Measurements from ENCODE around the gene RFX2. TPM values are rescaled to one million over a fixed set of nuclear protein-coding genes. Genes with fewer than 3 reads are reported as not detected.

Gene RFX2
- total RNA-seq, 1 experiment from 2014 or later = 4.6 TPM

DNA sequence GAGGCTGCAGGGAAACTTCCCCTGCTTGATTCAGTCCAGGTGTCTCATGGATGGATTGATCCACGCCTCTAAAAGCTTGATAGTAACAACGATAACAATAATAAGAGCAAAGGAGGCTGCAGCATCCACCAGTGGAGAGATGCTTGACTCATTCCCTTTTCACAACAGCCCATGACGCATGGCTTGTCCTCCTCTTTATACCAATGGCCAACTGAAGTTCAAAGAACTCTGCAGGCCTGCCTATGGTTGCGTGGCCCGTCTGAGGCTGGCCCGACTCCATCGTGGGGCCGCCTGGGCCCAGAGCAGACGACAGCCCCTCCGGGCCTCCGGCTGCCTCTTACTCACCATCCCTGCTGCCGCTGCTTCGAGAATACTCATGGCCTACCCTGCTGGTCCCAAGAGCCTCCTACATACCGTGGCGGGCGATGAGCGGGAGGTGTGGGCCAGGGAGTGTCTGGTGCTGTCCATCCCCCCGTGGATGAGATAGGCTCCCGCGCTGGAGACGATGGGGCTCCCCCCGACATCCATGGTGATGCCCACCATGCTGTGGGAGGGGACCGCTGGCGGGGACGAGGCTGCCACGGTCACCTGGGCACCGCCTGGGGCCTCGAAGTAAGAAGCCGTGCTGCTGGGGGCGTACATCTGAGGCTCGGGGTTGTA, 70.6 kb downstream of the RFX2 start:
- Mint-ChIP-seq H3K4me3 (no peak overlapping the region), H3K27me3 (ENCODE audit: low read depth) (peaks cover 3% of the 10 kb centered on the region), H3K9me3 (no peaks in the 10 kb centered on the region), H3K36me3 (no peaks in the 10 kb centered on the region), H3K27ac (no peak overlapping the region), H3K4me1 (no peaks in the 10 kb centered on the region)
- ATAC-seq = no peak
- ChIA-PET CTCF (interaction anchor here (1.8 kb wide), 1 partner anchor 11 kb away, joined by 3 read pairs; no protein-coding TSS in a partner anchor), POLR2A (no interaction called here)
- TF ChIP-seq SMAD4 (CRISPR knock-in tag; IDR thresholded peaks at IDR 0.05) = no peak
- no peak for TF ChIP-seq GRHL2 (CRISPR knock-in tag; IDR thresholded peaks at IDR 0.05; ENCODE audit: insufficient replicate concordance, severe bottlenecking)
- TF ChIP-seq IRF2 (CRISPR knock-in tag; IDR thresholded peaks at IDR 0.05; ENCODE audit: borderline replicate concordance, low read depth) = no peak
- TF ChIP-seq, protein P1, sequence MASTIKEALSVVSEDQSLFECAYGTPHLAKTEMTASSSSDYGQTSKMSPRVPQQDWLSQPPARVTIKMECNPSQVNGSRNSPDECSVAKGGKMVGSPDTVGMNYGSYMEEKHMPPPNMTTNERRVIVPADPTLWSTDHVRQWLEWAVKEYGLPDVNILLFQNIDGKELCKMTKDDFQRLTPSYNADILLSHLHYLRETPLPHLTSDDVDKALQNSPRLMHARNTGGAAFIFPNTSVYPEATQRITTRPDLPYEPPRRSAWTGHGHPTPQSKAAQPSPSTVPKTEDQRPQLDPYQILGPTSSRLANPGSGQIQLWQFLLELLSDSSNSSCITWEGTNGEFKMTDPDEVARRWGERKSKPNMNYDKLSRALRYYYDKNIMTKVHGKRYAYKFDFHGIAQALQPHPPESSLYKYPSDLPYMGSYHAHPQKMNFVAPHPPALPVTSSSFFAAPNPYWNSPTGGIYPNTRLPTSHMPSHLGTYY (CRISPR knock-in tag; IDR thresholded peaks at IDR 0.05) = no peak
- TF ChIP-seq PRDM15 (CRISPR knock-in tag; IDR thresholded peaks at IDR 0.05) = no peak
- no peak for TF ChIP-seq PREB (CRISPR knock-in tag; IDR thresholded peaks at IDR 0.05; ENCODE audit: borderline replicate concordance)
- no peak for TF ChIP-seq EMX1 (CRISPR knock-in tag; IDR thresholded peaks at IDR 0.05)
- DNase-seq (ENCODE audit: low spot score) = no peak

DNA sequence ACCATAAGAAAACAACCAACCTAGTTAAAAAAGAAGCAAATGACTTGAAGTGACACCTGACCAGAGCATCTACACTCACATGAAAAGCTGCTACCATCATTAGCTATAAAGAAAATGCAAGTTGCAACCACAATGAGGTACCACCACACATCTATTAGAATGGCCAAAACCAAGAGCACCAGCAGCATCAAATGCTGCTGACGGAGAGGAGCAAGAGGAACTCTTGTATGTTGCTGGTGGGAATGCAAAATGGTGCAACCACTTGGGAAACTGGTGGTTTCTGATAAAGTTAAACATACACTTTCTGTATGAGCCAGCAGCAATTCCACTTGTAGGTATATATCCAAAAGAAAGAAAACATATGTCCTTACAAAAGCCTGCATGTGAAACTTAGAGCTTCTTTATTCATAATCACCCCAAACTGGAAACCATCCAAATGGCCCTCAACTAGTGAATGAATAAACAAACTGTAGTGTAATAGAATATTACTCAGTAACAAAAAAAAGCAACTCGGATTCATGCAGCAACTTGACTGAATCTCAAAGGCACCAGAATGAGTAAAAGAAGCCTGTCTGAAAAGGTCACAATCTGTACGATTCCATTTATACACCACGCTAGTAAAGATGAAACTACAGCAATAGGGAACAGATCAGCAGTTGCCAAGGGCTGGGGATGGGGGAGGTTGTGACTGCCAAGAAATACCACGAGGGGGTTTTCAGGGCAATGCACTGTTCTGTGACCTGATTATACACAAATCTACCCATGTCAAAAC, 71.5 kb downstream of the RFX2 start:
- H3K4me3 Mint-ChIP-seq = no peak overlapping the region
- no peaks in the 10 kb centered on the region for H3K4me1 Mint-ChIP-seq
- no peak for TF ChIP-seq ZNF317 (CRISPR knock-in tag; IDR thresholded peaks at IDR 0.05; ENCODE audit: borderline replicate concordance, low read depth)
- TF ChIP-seq, protein P2, sequence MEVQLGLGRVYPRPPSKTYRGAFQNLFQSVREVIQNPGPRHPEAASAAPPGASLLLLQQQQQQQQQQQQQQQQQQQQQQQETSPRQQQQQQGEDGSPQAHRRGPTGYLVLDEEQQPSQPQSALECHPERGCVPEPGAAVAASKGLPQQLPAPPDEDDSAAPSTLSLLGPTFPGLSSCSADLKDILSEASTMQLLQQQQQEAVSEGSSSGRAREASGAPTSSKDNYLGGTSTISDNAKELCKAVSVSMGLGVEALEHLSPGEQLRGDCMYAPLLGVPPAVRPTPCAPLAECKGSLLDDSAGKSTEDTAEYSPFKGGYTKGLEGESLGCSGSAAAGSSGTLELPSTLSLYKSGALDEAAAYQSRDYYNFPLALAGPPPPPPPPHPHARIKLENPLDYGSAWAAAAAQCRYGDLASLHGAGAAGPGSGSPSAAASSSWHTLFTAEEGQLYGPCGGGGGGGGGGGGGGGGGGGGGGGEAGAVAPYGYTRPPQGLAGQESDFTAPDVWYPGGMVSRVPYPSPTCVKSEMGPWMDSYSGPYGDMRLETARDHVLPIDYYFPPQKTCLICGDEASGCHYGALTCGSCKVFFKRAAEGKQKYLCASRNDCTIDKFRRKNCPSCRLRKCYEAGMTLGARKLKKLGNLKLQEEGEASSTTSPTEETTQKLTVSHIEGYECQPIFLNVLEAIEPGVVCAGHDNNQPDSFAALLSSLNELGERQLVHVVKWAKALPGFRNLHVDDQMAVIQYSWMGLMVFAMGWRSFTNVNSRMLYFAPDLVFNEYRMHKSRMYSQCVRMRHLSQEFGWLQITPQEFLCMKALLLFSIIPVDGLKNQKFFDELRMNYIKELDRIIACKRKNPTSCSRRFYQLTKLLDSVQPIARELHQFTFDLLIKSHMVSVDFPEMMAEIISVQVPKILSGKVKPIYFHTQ (CRISPR knock-in tag; IDR thresholded peaks at IDR 0.05) = no peak
- H3K27me3 Mint-ChIP-seq (ENCODE audit: low read depth) = peaks cover 3% of the 10 kb centered on the region
- DNase-seq (ENCODE audit: low spot score) (no peak), ATAC-seq (no peak)
- H3K9me3 Mint-ChIP-seq = no peaks in the 10 kb centered on the region
- CTCF ChIA-PET = interaction anchor here (0.9 kb wide), 1 partner anchor 10 kb away, joined by 4 read pairs; no protein-coding TSS in a partner anchor
- H3K36me3 Mint-ChIP-seq = no peaks in the 10 kb centered on the region
- POLR2A ChIA-PET = no interaction called here
- no peak overlapping the region for H3K27ac Mint-ChIP-seq

DNA sequence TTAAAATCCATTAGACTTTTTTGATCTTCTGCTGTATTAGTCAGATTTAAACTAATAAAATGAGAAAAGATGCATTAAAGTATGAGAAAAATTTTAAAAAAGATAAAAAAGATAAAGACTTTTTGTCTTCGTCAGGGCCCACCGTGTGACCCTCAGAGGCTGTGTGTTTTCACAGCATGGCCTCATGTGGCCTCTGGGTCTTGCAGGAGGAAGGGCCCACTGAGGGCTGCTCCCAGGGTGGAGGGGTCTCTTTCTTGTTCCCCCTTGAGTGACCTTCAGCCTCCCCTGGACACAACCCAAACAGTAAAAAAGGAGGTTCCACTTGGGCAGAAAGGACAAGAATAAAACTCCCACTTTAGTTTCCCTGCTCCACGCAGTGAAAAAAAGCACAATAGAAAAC, 75.3 kb downstream of the RFX2 start:
- peaks cover 3% of the 10 kb centered on the region for H3K27me3 Mint-ChIP-seq (ENCODE audit: low read depth)
- DNase-seq (ENCODE audit: low spot score) (no peak), ATAC-seq (no peak)
- TF ChIP-seq TEAD1 (CRISPR knock-in tag; IDR thresholded peaks at IDR 0.05) = no peak
- TF ChIP-seq, protein P3, sequence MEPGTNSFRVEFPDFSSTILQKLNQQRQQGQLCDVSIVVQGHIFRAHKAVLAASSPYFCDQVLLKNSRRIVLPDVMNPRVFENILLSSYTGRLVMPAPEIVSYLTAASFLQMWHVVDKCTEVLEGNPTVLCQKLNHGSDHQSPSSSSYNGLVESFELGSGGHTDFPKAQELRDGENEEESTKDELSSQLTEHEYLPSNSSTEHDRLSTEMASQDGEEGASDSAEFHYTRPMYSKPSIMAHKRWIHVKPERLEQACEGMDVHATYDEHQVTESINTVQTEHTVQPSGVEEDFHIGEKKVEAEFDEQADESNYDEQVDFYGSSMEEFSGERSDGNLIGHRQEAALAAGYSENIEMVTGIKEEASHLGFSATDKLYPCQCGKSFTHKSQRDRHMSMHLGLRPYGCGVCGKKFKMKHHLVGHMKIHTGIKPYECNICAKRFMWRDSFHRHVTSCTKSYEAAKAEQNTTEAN (CRISPR knock-in tag; IDR thresholded peaks at IDR 0.05) = no peak
- ChIA-PET CTCF (interaction anchor here (1.3 to 2.7 kb wide), 4 partner anchors 12 to 38 kb away, joined by 3 to 21 read pairs (median 6); no protein-coding TSS in a partner anchor), POLR2A (no interaction called here)
- H3K4me3 Mint-ChIP-seq = no peak overlapping the region
- H3K36me3 Mint-ChIP-seq = no peaks in the 10 kb centered on the region
- no peaks in the 10 kb centered on the region for H3K9me3 Mint-ChIP-seq
- H3K4me1 Mint-ChIP-seq = no peaks in the 10 kb centered on the region
- no peak overlapping the region for H3K27ac Mint-ChIP-seq

Measured in WTC11 (cell line).